Daoy (cell line): ENCODE results near the gene LIN7A. TPM values are rescaled to one million over a fixed set of nuclear protein-coding genes. Genes with fewer than 3 reads are reported as not detected.

ENCODE experiments used
- DNase-seq: peaks from one replicate; pipeline ENCODE4 v3.0.0-alpha.2; 2015; ENCODE audit warnings: low read depth
- total RNA-seq: library from RNA; depleted of rRNA; stranded (reverse); fragments of >200 nt; shearing (Covaris generic); gene quantifications from 2 replicates; pipeline ENCODE4 v1.2.3, GENCODE V29; 2014; rRNA removed

LIN7A gene
- total RNA-seq, 1 experiment from 2014 or later = 1.3 TPM

DNA sequence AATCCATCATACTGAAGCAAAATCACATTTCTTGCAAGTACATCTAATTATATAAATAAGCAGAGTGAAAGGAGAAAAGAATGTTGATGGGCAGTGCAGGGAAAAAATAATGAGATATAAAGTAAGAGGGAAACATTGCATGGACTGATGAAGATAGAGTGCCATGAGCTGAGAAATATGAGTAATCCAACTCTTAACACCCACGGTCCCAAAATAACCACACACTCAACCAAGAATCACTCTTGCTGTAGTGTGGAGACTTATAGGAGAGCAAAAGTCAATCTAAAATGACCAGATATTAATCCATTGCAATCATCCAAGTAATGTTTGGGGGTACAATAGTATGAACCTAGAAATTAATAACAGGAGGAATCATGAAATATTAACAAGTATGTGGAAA is 180.9 kb downstream of the LIN7A start:
- DNase-seq = no peak

DNA sequence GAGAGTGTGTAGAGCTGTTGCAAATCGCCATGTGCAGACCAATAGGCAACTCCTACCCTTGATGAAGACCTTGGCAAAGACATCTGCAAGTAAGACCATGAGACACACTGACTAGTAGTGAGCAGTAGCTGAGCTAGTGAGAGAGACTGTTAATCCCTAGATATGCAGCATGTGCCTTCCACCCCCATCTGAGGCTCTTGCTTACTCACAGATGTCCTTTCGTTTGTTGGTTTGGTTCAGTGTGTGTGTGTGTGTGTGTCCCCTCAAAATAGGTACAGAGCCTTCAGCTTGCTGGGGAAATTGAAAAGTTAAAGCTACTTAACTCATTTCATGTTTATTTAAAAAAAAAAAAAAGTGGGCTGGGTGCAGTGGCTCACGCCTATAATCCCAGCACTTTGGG is 183.5 kb downstream of the LIN7A start:
- no peak for DNase-seq

DNA sequence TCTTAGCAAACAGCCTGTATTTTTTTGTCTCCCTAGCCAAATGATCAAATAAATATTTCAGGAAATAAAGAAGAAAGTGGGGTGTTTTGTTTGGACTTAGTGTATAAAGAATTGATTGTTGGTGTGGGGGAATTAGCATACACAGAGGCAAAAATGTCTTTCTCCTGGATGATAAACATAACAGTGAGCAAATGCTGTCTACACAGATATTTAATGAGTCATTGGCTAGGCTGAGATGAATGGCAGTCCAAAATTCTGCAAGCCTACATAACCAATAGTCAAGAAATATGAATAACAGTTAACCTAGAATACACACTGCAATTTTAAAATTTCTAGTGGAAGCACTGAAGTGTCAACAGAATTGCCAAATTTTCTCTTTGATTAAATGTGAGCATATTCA is 185.3 kb downstream of the LIN7A start:
- no peak for DNase-seq

DNA sequence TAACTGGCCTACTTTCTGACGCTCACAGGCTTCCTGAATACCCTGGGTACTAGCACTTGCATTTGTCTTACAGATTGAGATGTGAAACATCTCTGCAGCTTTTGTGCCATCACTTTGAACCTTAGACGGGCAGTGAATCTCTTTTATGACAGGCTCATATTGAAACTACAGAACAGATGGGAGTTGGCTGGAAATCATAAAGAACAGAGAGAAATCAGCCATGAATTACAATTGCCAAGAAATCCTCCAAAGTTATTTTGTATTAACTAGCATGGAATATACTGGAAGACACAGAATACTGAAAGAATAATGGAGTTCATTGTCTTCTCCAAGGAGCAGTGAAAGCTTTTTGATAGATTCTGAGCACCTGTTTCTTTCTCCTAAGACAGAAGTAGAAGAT is 188.3 kb downstream of the LIN7A start:
- no peak for DNase-seq

DNA sequence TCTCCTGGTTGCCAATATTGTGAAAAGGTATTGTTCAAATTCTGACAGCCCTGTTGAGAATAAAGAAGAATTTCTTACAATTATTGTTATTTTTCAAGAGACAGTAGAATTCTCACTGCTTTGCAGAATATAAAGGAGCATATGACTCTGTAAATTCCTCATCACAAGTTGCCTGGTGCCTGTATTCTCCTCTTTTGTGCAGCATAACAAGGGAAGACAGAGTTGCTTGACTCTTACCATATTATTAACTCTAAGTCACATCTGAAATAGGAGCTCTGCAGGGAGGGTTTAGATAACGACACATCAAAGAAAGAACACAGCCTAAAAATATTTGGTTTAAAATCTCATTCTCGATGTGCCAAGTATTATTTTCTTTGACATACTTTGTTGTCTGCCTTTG is 189.9 kb downstream of the LIN7A start:
- DNase-seq = no peak

DNA sequence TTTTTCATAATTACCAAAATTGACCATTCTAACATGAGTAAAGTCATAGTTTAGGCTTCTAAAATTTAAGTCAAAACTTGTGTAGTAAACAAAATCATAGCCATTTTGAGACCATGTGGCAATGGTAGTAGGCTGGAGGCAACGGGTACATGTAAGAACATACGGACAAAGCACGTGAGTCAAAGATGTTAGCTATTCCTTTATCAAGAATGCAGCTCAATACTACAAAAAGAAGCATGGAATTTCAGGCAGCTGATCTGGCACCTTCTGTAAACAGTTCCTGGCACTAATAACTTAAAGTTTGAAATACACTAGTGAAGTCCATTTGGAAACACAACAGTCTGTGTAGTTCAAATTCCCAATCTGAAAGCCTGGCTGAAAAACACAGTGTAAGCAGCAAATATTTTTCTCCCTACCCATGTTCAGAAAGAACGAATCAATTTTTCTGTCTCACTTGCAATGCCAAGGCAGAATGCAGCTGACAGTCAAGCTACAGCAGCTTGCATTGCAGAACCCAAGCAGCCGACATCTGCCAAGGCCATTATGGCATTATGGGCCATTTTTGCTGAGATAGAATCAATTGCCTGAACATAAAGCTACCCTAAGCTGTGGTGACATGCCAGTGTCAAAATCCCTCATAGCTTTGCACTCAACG is 191.8 kb downstream of the LIN7A start:
- DNase-seq = no peak

Other genes with a start within 250 kb of the LIN7A start
- gene MYF6, start 230.3 kb downstream of the LIN7A start, total RNA-seq = not detected in 2 replicates
- gene MYF5, start 221.0 kb downstream of the LIN7A start, total RNA-seq = not detected in 2 replicates
- 4.2 and 7.0 TPM in 2 replicates for gene ACSS3, start 140.1 kb upstream of the LIN7A start, total RNA-seq